OCI-LY3 (cell line): Measurements from ENCODE around the gene ZPBP2.

Experiments used
- H2AFZ ChIP-seq: fragments of 200-600, 300-600 bp; shearing (Covaris generic); 2 replicates; pipeline ENCODE4 v1.6.0; 2014; ENCODE audit warnings: antibody characterized with exemption, low read depth, low read length
- H3K27ac ChIP-seq: fragments of 200-600, 300-600 bp; sonication (generic); 2 replicates; pipeline ENCODE4 v1.5.1; 2014; ENCODE audit warnings: mild to moderate bottlenecking, low read length, moderate library complexity, mixed read lengths
- H3K27me3 ChIP-seq: fragments of 200-600, 300-600 bp; sonication (generic); 2 replicates; pipeline ENCODE4 v1.6.1; 2014; ENCODE audit warnings: low read depth, low read length, mixed read lengths
- H3K36me3 ChIP-seq: fragments of 200-600, 300-600 bp; sonication (generic); replicated peaks from 2 replicates; pipeline ENCODE3; 2014; ENCODE audit warnings: low read depth, low read length, mixed read lengths
- H3K4me1 ChIP-seq: fragments of 300-600, 200-600 bp; sonication (generic); 2 replicates; pipeline ENCODE4 v1.6.1; 2014; ENCODE audit warnings: low read length, mixed read lengths
- H3K4me2 ChIP-seq: fragments of 200-600, 300-600 bp; sonication (generic); 2 replicates; pipeline ENCODE4 v1.6.1; 2014; ENCODE audit warnings: low read length, mixed read lengths
- H3K4me3 ChIP-seq: fragments of 300-600, 200-600 bp; sonication (generic); 2 replicates; pipeline ENCODE4 v1.5.1; 2014; ENCODE audit warnings: antibody characterized with exemption, mild to moderate bottlenecking, low read length, moderate library complexity
- H3K79me2 ChIP-seq: fragments of 300-600, 200-600 bp; shearing (Covaris generic); 2 replicates; pipeline ENCODE4 v1.6.1; 2014; ENCODE audit warnings: mild to moderate bottlenecking, low read length, mixed read lengths
- H3K9ac ChIP-seq: fragments of 300-600, 200-600 bp; shearing (Covaris generic); 2 replicates; pipeline ENCODE4 v1.6.0; 2014; ENCODE audit warnings: mild to moderate bottlenecking, low read length, moderate library complexity
- H3K9me3 ChIP-seq: fragments of 200-600, 300-600 bp; shearing (Covaris generic); 2 replicates; pipeline ENCODE4 v1.6.1; 2014; ENCODE audit warnings: low read length, mixed read lengths; ENCODE audit not compliant: insufficient read depth
- H4K20me1 ChIP-seq: fragments of 200-600, 300-600 bp; sonication (generic); 2 replicates; pipeline ENCODE4 v1.6.1; 2016; ENCODE audit warnings: low read length, mixed read lengths; ENCODE audit not compliant: insufficient read depth
- EZH2phosphoT487 ChIP-seq: fragments of 200-600 bp; shearing (Covaris generic); IDR thresholded peaks from 2 replicates; pipeline ENCODE4 v1.6.1; 2018; ENCODE audit warnings: antibody characterized with exemption, mixed run types, low read depth
- TF ChIP-seq, protein P1 (sequence below): fragments of 200-600, 300-600 bp; sonication (generic); IDR thresholded peaks from 2 replicates; pipeline ENCODE4 v1.5.1; 2014; ENCODE audit warnings: antibody characterized with exemption, low read length, low read depth

ZPBP2 gene

DNA sequence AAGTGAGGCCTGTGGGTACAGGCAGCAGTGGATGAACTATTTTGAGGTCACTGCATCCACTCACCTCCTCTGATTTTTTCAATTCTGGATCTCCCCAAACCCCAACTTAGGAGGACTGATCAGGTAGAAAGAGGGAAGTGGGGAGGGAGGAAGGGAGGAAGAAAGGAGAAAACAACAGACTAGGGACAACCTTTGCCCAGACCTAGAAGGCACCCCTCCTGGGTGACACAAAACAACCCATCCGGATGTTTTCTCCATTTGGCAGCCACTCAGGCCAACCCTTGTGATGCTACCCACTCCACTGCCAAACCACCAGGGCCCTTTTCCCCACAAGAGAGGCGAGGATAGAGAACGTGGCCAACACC, 56.7 kb downstream of the ZPBP2 start:
- Histone ChIP-seq H2AFZ (no peak overlapping the region), H3K9ac (no peak overlapping the region), H3K79me2 (peaks cover 29% of the 10 kb centered on the region), H3K4me2 (no peak overlapping the region), H3K36me3 (peaks cover 21% of the 10 kb centered on the region), H3K27me3 (no peaks in the 10 kb centered on the region), H3K4me1 (peaks cover 53% of the 10 kb centered on the region), H3K4me3 (no peak overlapping the region), H3K27ac (no peak overlapping the region), H4K20me1 (peaks cover 19% of the 10 kb centered on the region; the same call in 1 of the 2 replicates), H3K9me3 (no peaks in the 10 kb centered on the region)
- TF ChIP-seq, protein P1, sequence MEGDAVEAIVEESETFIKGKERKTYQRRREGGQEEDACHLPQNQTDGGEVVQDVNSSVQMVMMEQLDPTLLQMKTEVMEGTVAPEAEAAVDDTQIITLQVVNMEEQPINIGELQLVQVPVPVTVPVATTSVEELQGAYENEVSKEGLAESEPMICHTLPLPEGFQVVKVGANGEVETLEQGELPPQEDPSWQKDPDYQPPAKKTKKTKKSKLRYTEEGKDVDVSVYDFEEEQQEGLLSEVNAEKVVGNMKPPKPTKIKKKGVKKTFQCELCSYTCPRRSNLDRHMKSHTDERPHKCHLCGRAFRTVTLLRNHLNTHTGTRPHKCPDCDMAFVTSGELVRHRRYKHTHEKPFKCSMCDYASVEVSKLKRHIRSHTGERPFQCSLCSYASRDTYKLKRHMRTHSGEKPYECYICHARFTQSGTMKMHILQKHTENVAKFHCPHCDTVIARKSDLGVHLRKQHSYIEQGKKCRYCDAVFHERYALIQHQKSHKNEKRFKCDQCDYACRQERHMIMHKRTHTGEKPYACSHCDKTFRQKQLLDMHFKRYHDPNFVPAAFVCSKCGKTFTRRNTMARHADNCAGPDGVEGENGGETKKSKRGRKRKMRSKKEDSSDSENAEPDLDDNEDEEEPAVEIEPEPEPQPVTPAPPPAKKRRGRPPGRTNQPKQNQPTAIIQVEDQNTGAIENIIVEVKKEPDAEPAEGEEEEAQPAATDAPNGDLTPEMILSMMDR, result no peak
- no peak for TF ChIP-seq EZH2phosphoT487

DNA sequence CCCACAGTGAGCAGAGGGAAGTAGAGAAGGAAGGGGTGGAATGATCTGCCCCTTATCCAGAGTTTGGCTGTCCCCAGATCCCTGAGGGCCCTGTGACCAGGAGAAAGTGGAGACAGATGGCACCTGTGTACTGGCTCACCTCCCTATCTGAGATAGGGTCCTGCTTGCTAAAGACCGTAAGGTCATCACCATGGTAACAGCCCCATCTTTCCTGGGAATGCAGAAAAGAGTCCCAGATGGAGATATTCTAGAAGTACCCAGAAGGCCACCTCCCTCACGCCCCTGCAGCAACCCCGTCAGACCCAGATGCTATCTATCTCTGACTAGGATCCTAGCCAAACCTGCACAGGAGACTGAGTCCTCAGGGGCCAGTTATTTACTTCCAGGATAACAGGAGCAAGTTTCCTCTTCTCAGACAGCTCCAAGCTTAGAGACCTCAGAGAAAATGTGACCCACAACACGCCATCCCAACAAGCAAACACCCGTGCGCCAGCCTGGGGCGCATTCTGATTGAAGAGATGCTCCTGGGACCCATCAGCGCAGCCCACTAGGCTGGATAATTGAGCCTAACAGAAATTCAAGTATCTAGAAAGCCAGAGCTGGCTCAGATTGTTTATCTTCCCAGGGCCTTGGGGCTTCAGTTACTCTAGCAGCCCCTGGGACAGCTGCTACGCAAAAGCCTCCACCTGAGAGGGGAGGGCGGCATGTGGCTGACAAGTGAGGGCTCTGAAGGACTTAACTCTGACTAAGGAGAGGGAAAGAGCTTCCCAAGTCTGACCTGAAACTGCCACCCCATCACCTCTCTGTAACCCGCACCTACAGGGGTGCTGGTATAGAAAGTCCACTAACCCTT, 57.5 kb downstream of the ZPBP2 start:
- Histone ChIP-seq H3K79me2 (peaks cover 29% of the 10 kb centered on the region), H3K9ac (no peak overlapping the region)

DNA sequence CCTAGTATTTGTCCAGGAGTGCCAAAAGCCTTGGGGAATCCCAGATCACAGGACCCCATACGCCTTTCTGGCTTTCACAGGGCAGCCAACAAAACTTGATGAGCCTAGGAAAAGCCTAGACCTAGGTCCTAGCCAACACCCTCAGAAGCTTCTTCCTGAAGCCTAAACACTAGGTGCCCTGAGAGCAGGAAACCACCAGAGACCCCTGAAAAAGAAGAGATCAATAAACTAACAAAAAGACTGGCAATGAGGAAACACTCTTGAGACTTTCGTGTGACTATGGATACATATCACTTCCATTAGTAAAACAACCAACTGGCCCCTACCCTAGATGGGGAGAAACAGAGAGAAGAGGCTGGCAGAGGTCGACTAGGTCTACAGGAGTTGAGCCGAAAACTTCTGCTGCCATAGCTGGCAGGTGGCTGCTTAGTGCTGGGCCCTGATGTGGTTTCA, 58.2 kb downstream of the ZPBP2 start:
- peak overlapping the region; percentile 88 for H3K4me3 ChIP-seq
- TF ChIP-seq, protein P1, result no peak
- TF ChIP-seq EZH2phosphoT487, result no peak
- H3K4me2 ChIP-seq, result peak overlapping the region; percentile 96
- peak overlapping the region; percentile 88 for H3K9ac ChIP-seq
- H4K20me1 ChIP-seq, result peaks cover 19% of the 10 kb centered on the region; the same call in 1 of the 2 replicates
- H3K36me3 ChIP-seq, result peaks cover 18% of the 10 kb centered on the region
- no peaks in the 10 kb centered on the region for H3K27me3 ChIP-seq
- peaks cover 41% of the 10 kb centered on the region for H3K4me1 ChIP-seq
- no peak overlapping the region for H2AFZ ChIP-seq
- no peaks in the 10 kb centered on the region for H3K9me3 ChIP-seq
- H3K79me2 ChIP-seq, result peaks cover 29% of the 10 kb centered on the region
- no peak overlapping the region for H3K27ac ChIP-seq

More for the DNA sequence above, 57.5 kb downstream of the ZPBP2 start:
- Histone ChIP-seq H3K27me3 (no peaks in the 10 kb centered on the region), H4K20me1 (peaks cover 19% of the 10 kb centered on the region; the same call in 1 of the 2 replicates), H3K27ac (no peak overlapping the region), H3K4me2 (peak overlapping the region; percentile 96), H3K4me1 (peaks cover 48% of the 10 kb centered on the region), H3K36me3 (peaks cover 18% of the 10 kb centered on the region), H2AFZ (no peak overlapping the region), H3K9me3 (no peaks in the 10 kb centered on the region), H3K4me3 (no peak overlapping the region)
- no peak for TF ChIP-seq EZH2phosphoT487
- TF ChIP-seq, protein P1, result no peak

DNA sequence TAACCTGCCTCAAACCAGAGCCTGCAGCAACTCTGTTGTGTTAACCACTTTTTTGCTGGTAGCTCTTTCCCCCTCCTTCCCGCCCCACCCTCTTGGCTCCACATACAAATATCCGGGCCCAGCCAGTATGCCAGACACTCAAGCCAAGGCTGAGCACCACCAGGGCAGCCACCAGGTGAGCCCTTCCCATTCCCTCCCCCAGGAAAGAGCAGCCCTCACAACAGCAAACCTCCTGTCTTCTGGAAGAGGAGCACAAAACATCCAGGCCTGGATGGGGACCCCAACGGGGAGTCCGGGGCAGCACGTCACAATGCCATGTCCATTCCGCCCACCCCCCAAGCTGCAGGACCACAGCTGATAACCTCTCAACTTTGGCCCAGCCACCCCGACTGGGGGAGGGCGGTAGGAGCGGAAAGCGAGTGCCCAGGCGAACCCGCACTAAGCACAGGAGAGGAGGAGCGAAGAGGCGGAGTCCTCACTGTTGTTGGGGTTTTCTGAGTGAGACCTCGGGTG, 58.6 kb downstream of the ZPBP2 start:
- no peak overlapping the region for H2AFZ ChIP-seq

More for the DNA sequence above, 58.6 kb downstream of the ZPBP2 start:
- H3K27ac ChIP-seq, result peak overlapping the region; percentile 46; the same call in 1 of the 2 replicates
- peaks cover 36% of the 10 kb centered on the region for H3K4me1 ChIP-seq
- H3K4me3 ChIP-seq, result peak overlapping the region; percentile 88
- H3K9me3 ChIP-seq, result no peaks in the 10 kb centered on the region
- H3K36me3 ChIP-seq, result peaks cover 18% of the 10 kb centered on the region
- H3K4me2 ChIP-seq, result peak overlapping the region; percentile 96
- H3K79me2 ChIP-seq, result peaks cover 29% of the 10 kb centered on the region
- peak overlapping the region; percentile 88 for H3K9ac ChIP-seq
- no peak for TF ChIP-seq EZH2phosphoT487
- TF ChIP-seq, protein P1, result no peak
- H3K27me3 ChIP-seq, result no peaks in the 10 kb centered on the region
- peaks cover 19% of the 10 kb centered on the region; the same call in 1 of the 2 replicates for H4K20me1 ChIP-seq
